Sigmoid colon (tissue), 7 donors: ENCODE results near the gene GID4. TPM values are rescaled to one million over a fixed set of nuclear protein-coding genes. Genes with fewer than 3 reads are reported as not detected.

ENCODE experiments used
- DNase-seq: peaks from one replicate; pipeline ENCODE4 v3.0.0-alpha.2; 2019
- H3K27ac ChIP-seq, 4 donors: fragments of 200-600 bp; sonication (generic); one replicate each; pipeline ENCODE4 v1.5.1; 2016 to 2019; ENCODE audit warnings: mild to moderate bottlenecking in 1 of 4
- H3K27me3 ChIP-seq, 3 donors: fragments of 200-600 bp; sonication (generic); one replicate each; pipeline ENCODE4 v1.5.1; 2019; ENCODE audit warnings: mild to moderate bottlenecking in 1 of 3
- H3K36me3 ChIP-seq, 4 donors: fragments of 200-600 bp; sonication (generic); one replicate each; pipeline ENCODE4 v1.5.1; 2016 to 2019
- H3K4me1 ChIP-seq, 4 donors: fragments of 200-600 bp; sonication (generic); one replicate each; pipeline ENCODE4 v1.5.1; 2017 to 2019
- H3K4me3 ChIP-seq, 4 donors: fragments of 200-600 bp; sonication (generic); one replicate each; pipeline ENCODE4 v1.5.1; 2017 to 2019; ENCODE audit warnings: mild to moderate bottlenecking in 2 of 4, moderate library complexity in 1 of 4
- H3K9me3 ChIP-seq, 4 donors: fragments of 200-600 bp in 3 of 4; sonication (generic) in 3 of 4; one replicate each; pipeline versions ENCODE4 v1.5.1 to v1.6.1; 2013 to 2019
- EP300 ChIP-seq, 4 donors: sonication (generic); formaldehyde crosslinking; IDR thresholded peaks; one replicate each; pipeline ENCODE4 v1.6.1; 2017; ENCODE audit warnings: antibody characterized with exemption in 4 of 4
- POLR2A ChIP-seq, 2 donors: fragments of 450-650 bp; IDR thresholded peaks; one replicate each; pipeline ENCODE4 v1.6.1; 2016; ENCODE audit warnings: antibody characterized with exemption in 2 of 2, mild to moderate bottlenecking in 2 of 2, moderate library complexity in 2 of 2
- POLR2AphosphoS5 ChIP-seq, 4 donors: sonication (generic); formaldehyde crosslinking; IDR thresholded peaks; one replicate each; pipeline ENCODE4 v1.6.1; 2017; ENCODE audit warnings: antibody characterized with exemption in 4 of 4
- WGBS, 2 donors: extraction: QIAGEN DNeasy Blood & Tissue Kit; methylation state at CpG; one replicate each; pipeline ENCODE4 v1.1.7; 2013; 5-methylcytosine and 5-hydroxymethylcytosine counted together
- intact Hi-C: fragments of 100-400 bp; cut with DNase I; formaldehyde crosslinking; loops from one replicate; pipeline ENCODE4 v1.15.1; 2023
- polyA plus RNA-seq, 3 donors: library from polyadenylated mRNA; stranded (reverse); fragments of 200-250 nt; gene quantifications; one replicate each; pipeline ENCODE4 v1.2.3, GENCODE V29; 2013
- total RNA-seq, 4 donors: library from RNA; depleted of rRNA; stranded (reverse); fragments of >200 nt; gene quantifications; one replicate each; pipeline ENCODE4 v1.1.0, GENCODE V29; 2016
- TF ChIP-seq, protein P1 (sequence below), 4 experiments: fragments of 450-650 bp in 3 of 4; fragments of 200-600 bp in 1 of 4; IDR thresholded peaks; one replicate each; pipeline ENCODE4 v1.5.1; 2016 to 2019; ENCODE audit warnings: antibody characterized with exemption in 4 of 4, mild to moderate bottlenecking in 3 of 4, moderate library complexity in 2 of 4
- donor health status: healthy with polysubstance abuse.
- donor health status: Bipolar disorder and iron deficiency.
- donor health status: healthy.

The GID4 gene
- total and polyA plus RNA-seq, 7 donors, result 2.8 to 25.2 (median 20.0) TPM

- Histone ChIP-seq H3K27ac (no peak overlapping the region), H3K4me1 (no peaks in the 10 kb centered on the region), H3K4me3 (no peak overlapping the region), H3K27me3 (no peaks in the 10 kb centered on the region), H3K36me3 (peaks cover 10 to 77% (median 23%) of the 10 kb centered on the region in 4 donors), H3K9me3 (no peaks in the 10 kb centered on the region)
- no peak for DNase-seq
- TF ChIP-seq EP300 (IDR thresholded peaks at IDR 0.05) (no peak), POLR2AphosphoS5 (IDR thresholded peaks at IDR 0.05) (no peak), POLR2A (IDR thresholded peaks at IDR 0.05) (no peak)
- TF ChIP-seq, protein P1, sequence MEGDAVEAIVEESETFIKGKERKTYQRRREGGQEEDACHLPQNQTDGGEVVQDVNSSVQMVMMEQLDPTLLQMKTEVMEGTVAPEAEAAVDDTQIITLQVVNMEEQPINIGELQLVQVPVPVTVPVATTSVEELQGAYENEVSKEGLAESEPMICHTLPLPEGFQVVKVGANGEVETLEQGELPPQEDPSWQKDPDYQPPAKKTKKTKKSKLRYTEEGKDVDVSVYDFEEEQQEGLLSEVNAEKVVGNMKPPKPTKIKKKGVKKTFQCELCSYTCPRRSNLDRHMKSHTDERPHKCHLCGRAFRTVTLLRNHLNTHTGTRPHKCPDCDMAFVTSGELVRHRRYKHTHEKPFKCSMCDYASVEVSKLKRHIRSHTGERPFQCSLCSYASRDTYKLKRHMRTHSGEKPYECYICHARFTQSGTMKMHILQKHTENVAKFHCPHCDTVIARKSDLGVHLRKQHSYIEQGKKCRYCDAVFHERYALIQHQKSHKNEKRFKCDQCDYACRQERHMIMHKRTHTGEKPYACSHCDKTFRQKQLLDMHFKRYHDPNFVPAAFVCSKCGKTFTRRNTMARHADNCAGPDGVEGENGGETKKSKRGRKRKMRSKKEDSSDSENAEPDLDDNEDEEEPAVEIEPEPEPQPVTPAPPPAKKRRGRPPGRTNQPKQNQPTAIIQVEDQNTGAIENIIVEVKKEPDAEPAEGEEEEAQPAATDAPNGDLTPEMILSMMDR (IDR thresholded peaks at IDR 0.05), result no peak
- intact Hi-C loops, result no loop called here
- 86 to 89% methylated on average over 3 of the region's 3 CpGs for WGBS, 2 donors
These were observed 17.0 kb downstream of the GID4 start for GRCh38 chr17:18056214-18056613.

DNA sequence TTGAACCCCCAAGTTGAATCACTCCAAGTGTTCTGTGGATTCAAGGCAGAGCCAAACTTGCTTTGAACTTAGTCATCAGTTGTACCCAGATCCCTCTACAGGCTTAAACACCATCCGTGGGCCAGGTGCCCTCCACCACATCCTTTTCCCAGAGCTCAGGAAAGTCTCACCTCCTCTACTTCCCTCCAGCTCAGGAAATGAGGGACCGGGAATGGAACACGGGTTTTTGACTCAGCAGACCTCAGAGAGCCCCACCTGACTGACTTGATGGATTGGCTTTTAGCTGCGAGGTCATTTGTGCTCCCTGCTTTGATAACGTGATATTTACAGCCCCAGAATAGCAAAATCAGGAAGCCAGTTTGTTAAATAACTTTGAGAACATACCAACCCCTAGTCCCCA lies 20.1 kb downstream of the GID4 start:
- no peak overlapping the region for H3K27ac ChIP-seq
- H3K36me3 ChIP-seq, result peaks cover 4 to 93% (median 31%) of the 10 kb centered on the region in 4 donors
- H3K4me1 ChIP-seq, result no peaks in the 10 kb centered on the region
- WGBS, 2 donors, result 75 to 79% methylated on average over 5 of the region's 5 CpGs
- H3K4me3 ChIP-seq, result no peak overlapping the region
- no peak for DNase-seq
- intact Hi-C loops, result no loop called here
- H3K27me3 ChIP-seq, result no peaks in the 10 kb centered on the region
- TF ChIP-seq, protein P1 (IDR thresholded peaks at IDR 0.05), result no peak
- TF ChIP-seq POLR2A (IDR thresholded peaks at IDR 0.05), result no peak
- TF ChIP-seq POLR2AphosphoS5 (IDR thresholded peaks at IDR 0.05), result no peak
- TF ChIP-seq EP300 (IDR thresholded peaks at IDR 0.05), result no peak
- no peaks in the 10 kb centered on the region for H3K9me3 ChIP-seq

DNA sequence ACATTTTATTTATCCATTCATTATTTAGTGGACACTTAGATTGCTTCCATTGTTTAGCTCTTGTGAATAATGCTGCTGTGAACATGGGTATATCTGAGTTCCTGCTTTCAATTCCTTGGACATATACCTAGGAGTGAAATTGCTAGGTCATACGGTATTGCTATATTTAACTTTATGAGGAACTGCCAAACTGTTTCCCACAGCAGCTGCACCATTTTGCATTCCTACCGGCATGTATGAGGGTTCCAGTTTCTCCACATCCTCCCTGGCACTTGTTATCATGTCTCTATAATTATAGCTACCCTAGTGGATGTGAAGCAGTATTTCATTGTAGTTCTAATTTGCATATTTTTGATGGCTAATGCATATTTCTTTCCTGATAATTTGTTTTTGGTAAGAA lies 24.8 kb downstream of the GID4 start:
- H3K4me1 ChIP-seq, result no peaks in the 10 kb centered on the region
- no peaks in the 10 kb centered on the region for H3K9me3 ChIP-seq
- no peaks in the 10 kb centered on the region for H3K27me3 ChIP-seq
- WGBS, 2 donors, result 78 to 81% methylated on average over 2 of the region's 2 CpGs
- DNase-seq, result no peak
- intact Hi-C loops, result no loop called here
- no peak overlapping the region for H3K4me3 ChIP-seq
- H3K36me3 ChIP-seq, result peaks cover 0 to 72% (median 26%) of the 10 kb centered on the region in 4 donors
- H3K27ac ChIP-seq, result no peak overlapping the region
- TF ChIP-seq POLR2AphosphoS5 (IDR thresholded peaks at IDR 0.05), result no peak
- TF ChIP-seq POLR2A (IDR thresholded peaks at IDR 0.05), result no peak
- no peak for TF ChIP-seq EP300 (IDR thresholded peaks at IDR 0.05)
- TF ChIP-seq, protein P1 (IDR thresholded peaks at IDR 0.05), result no peak

GRCh38 chr17:18065546-18065945 lies 26.3 kb downstream of the GID4 start:
- H3K4me3 ChIP-seq, result no peak overlapping the region
- TF ChIP-seq POLR2A (IDR thresholded peaks at IDR 0.05), result no peak
- TF ChIP-seq POLR2AphosphoS5 (IDR thresholded peaks at IDR 0.05), result no peak
- TF ChIP-seq, protein P1 (IDR thresholded peaks at IDR 0.05), result no peak
- no peak for TF ChIP-seq EP300 (IDR thresholded peaks at IDR 0.05)
- H3K27me3 ChIP-seq, result no peaks in the 10 kb centered on the region
- DNase-seq, result no peak
- intact Hi-C loops, result no loop called here
- no peaks in the 10 kb centered on the region for H3K4me1 ChIP-seq
- H3K27ac ChIP-seq, result no peak overlapping the region
- peaks cover 0 to 58% (median 18%) of the 10 kb centered on the region in 4 donors for H3K36me3 ChIP-seq
- H3K9me3 ChIP-seq, result no peaks in the 10 kb centered on the region
- WGBS, 2 donors, result 95% methylated on average over 11 of the region's 11 CpGs

GRCh38 chr17:18066866-18067265 lies 27.7 kb downstream of the GID4 start:
- TF ChIP-seq EP300 (IDR thresholded peaks at IDR 0.05), result no peak
- TF ChIP-seq, protein P1 (IDR thresholded peaks at IDR 0.05), result no peak
- TF ChIP-seq POLR2AphosphoS5 (IDR thresholded peaks at IDR 0.05), result no peak
- no peak for TF ChIP-seq POLR2A (IDR thresholded peaks at IDR 0.05)
- no peaks in the 10 kb centered on the region for H3K27me3 ChIP-seq
- no peaks in the 10 kb centered on the region for H3K9me3 ChIP-seq
- 92 to 98% methylated on average over 4 of the region's 4 CpGs for WGBS, 2 donors
- H3K36me3 ChIP-seq, result peaks cover 0 to 45% (median 10%) of the 10 kb centered on the region in 4 donors
- H3K4me3 ChIP-seq, result no peak overlapping the region
- intact Hi-C loops, result no loop called here
- no peaks in the 10 kb centered on the region for H3K4me1 ChIP-seq
- DNase-seq, result no peak
- no peak overlapping the region for H3K27ac ChIP-seq
